ENCODE data around the gene HYCC2.

Gene HYCC2

GRCh38 chr2:201116959-201117734 lies 45.7 kb upstream of the HYCC2 start:
- no peaks in the 10 kb centered on the region for H3K9me3 ChIP-seq (ENCODE audit: insufficient read depth, low read depth, low read length)
- peak overlapping the region; percentile 89; the same call in 1 of the 2 replicates for H2AFZ ChIP-seq (ENCODE audit: low read length)
- TF ChIP-seq EZH2phosphoT487 (IDR thresholded peaks at IDR 0.05; ENCODE audit: borderline replicate concordance): no peak
- TF ChIP-seq CTCF (conservative IDR thresholded peaks at IDR 0.05; ENCODE audit: low read length): peak; percentile 44
- H3K9me2 ChIP-seq (replicated peaks; ENCODE audit: low read depth, low read length): no peaks in the 10 kb centered on the region
- no peaks in the 10 kb centered on the region for H3K27me3 ChIP-seq (ENCODE audit: insufficient read depth, low read length, poor library complexity, severe bottlenecking)
- peak overlapping the region; percentile 96 for H3K9ac ChIP-seq (ENCODE audit: low read depth, low read length, poor library complexity, severe bottlenecking)
- peaks cover 42% of the 10 kb centered on the region for H3K4me1 ChIP-seq (ENCODE audit: insufficient read depth, low read length, poor library complexity, severe bottlenecking)
- no peaks in the 10 kb centered on the region for H3K36me3 ChIP-seq (ENCODE audit: insufficient read depth, low read length)
- peaks cover 52% of the 10 kb centered on the region for H3K79me2 ChIP-seq (ENCODE audit: insufficient read depth, low read length)
- peak overlapping the region; percentile 90 for H3K4me2 ChIP-seq (ENCODE audit: low read depth, low read length, poor library complexity, severe bottlenecking)
- peak overlapping the region; percentile 86 for H3K4me3 ChIP-seq (ENCODE audit: low read length, poor library complexity, severe bottlenecking)
- H3F3A ChIP-seq (ENCODE audit: low read depth): peaks cover 18% of the 10 kb centered on the region
- peaks cover 26% of the 10 kb centered on the region for H4K20me1 ChIP-seq (ENCODE audit: insufficient read depth, low read length, poor library complexity, severe bottlenecking)

GRCh38 chr2:201116115-201116958 lies 44.9 kb upstream of the HYCC2 start, which contains the start of gene CFLAR:
Gene CFLAR (plus strand): TSS chr2:201116164. CDS start chr2:201129866, 13,702 bp downstream.
- Histone ChIP-seq H3K9me3 (ENCODE audit: insufficient read depth, low read depth, low read length) (no peaks in the 10 kb centered on the region), H3F3A (ENCODE audit: low read depth) (peaks cover 18% of the 10 kb centered on the region), H3K4me1 (ENCODE audit: insufficient read depth, low read length, poor library complexity, severe bottlenecking) (peaks cover 33% of the 10 kb centered on the region), H3K27me3 (ENCODE audit: insufficient read depth, low read length, poor library complexity, severe bottlenecking) (no peaks in the 10 kb centered on the region), H3K36me3 (ENCODE audit: insufficient read depth, low read length) (no peaks in the 10 kb centered on the region), H4K20me1 (ENCODE audit: insufficient read depth, low read length, poor library complexity, severe bottlenecking) (peaks cover 23% of the 10 kb centered on the region), H3K4me2 (ENCODE audit: low read depth, low read length, poor library complexity, severe bottlenecking) (peak within 1 kb of the TSS; percentile 90), H2AFZ (ENCODE audit: low read length) (peak within 1 kb of the TSS; percentile 89), H3K4me3 (ENCODE audit: low read length, poor library complexity, severe bottlenecking) (peak within 1 kb of the TSS; percentile 86), H3K9me2 (replicated peaks; ENCODE audit: low read depth, low read length) (no peaks in the 10 kb centered on the region), H3K9ac (ENCODE audit: low read depth, low read length, poor library complexity, severe bottlenecking) (peak within 1 kb of the TSS; percentile 96), H3K79me2 (ENCODE audit: insufficient read depth, low read length) (peaks cover 44% of the 10 kb centered on the region)
- TF ChIP-seq CTCF (conservative IDR thresholded peaks at IDR 0.05; ENCODE audit: low read length) (no peak), EZH2phosphoT487 (IDR thresholded peaks at IDR 0.05; ENCODE audit: borderline replicate concordance) (no peak)

- Histone ChIP-seq H3K4me2 (ENCODE audit: low read depth, low read length, poor library complexity, severe bottlenecking) (peak overlapping the region; percentile 90), H3K9me2 (replicated peaks; ENCODE audit: low read depth, low read length) (no peaks in the 10 kb centered on the region), H2AFZ (ENCODE audit: low read length) (no peak overlapping the region), H3K27me3 (ENCODE audit: insufficient read depth, low read length, poor library complexity, severe bottlenecking) (no peaks in the 10 kb centered on the region), H3K4me1 (ENCODE audit: insufficient read depth, low read length, poor library complexity, severe bottlenecking) (peaks cover 25% of the 10 kb centered on the region), H3K4me3 (ENCODE audit: low read length, poor library complexity, severe bottlenecking) (peak overlapping the region; percentile 86), H3K9ac (ENCODE audit: low read depth, low read length, poor library complexity, severe bottlenecking) (peak overlapping the region; percentile 50), H3F3A (ENCODE audit: low read depth) (peaks cover 18% of the 10 kb centered on the region), H3K36me3 (ENCODE audit: insufficient read depth, low read length) (no peaks in the 10 kb centered on the region), H3K79me2 (ENCODE audit: insufficient read depth, low read length) (peaks cover 29% of the 10 kb centered on the region), H4K20me1 (ENCODE audit: insufficient read depth, low read length, poor library complexity, severe bottlenecking) (peaks cover 8% of the 10 kb centered on the region), H3K9me3 (ENCODE audit: insufficient read depth, low read depth, low read length) (no peaks in the 10 kb centered on the region)
- TF ChIP-seq EZH2phosphoT487 (IDR thresholded peaks at IDR 0.05; ENCODE audit: borderline replicate concordance): no peak
- TF ChIP-seq CTCF (conservative IDR thresholded peaks at IDR 0.05; ENCODE audit: low read length): no peak
Observed at GRCh38 chr2:201114846-201115245, 43.4 kb upstream of the HYCC2 start.

All from Loucy (cell line).